ENCODE results near the gene MINDY3.

DNA sequence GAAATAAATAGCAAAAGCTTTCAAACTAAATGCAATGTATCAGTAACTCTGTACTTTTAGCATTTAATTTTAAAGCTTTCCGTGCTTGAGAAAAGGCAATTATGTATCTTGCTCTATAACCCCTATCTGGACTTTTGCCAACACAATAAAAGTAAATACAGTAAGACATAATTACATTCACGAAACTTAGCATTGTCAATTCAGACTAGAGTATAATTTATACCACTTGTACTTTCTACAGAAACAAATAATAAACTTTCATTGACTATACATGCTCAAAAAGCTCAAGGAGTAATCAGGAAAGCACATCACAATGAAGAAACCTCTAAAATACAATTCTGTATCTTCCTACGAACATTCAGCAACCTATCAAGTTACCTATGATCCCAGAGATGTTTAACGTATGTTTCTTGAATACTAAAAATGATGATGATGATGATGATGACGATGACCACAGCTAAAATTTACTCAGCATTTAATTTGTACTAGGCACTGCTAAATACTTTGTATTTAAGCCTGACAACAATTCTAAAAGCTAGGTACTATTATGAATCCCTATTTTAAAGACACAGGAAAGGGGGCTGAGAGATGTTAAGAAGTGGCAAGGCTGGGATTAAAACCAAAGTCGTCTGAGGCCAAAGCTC lies 44.9 kb downstream of the MINDY3 start:
- TF ChIP-seq, protein P1, sequence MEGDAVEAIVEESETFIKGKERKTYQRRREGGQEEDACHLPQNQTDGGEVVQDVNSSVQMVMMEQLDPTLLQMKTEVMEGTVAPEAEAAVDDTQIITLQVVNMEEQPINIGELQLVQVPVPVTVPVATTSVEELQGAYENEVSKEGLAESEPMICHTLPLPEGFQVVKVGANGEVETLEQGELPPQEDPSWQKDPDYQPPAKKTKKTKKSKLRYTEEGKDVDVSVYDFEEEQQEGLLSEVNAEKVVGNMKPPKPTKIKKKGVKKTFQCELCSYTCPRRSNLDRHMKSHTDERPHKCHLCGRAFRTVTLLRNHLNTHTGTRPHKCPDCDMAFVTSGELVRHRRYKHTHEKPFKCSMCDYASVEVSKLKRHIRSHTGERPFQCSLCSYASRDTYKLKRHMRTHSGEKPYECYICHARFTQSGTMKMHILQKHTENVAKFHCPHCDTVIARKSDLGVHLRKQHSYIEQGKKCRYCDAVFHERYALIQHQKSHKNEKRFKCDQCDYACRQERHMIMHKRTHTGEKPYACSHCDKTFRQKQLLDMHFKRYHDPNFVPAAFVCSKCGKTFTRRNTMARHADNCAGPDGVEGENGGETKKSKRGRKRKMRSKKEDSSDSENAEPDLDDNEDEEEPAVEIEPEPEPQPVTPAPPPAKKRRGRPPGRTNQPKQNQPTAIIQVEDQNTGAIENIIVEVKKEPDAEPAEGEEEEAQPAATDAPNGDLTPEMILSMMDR (IDR thresholded peaks at IDR 0.05; ENCODE audit: borderline replicate concordance, extremely low read depth, low read length, poor library complexity, severe bottlenecking): no peak
- TF ChIP-seq EZH2 (IDR thresholded peaks at IDR 0.05; ENCODE audit: borderline replicate concordance, low read depth, low read length, severe bottlenecking): no peak
